ENCODE data around the gene CCDC195.
A peak's percentile ranks its signal among the peaks of the same experiment; 100 is the strongest.

The CCDC195 gene

GRCh38 chr2:224716201-224716600, at the start of gene CCDC195:
Gene CCDC195 (minus strand): TSS chr2:224716365. CDS start chr2:224716365, 0 bp downstream.
- DNase-seq (ENCODE audit: low read depth) = no peak
- H3K4me3 ChIP-seq (ENCODE audit: low read depth, low read length) = no peak within 1 kb of the TSS
- no peak for TF ChIP-seq CTCF (IDR thresholded peaks at IDR 0.05; ENCODE audit: insufficient read depth, low read depth, low read length, missing control alignments)

- H3K4me3 ChIP-seq (ENCODE audit: low read depth, low read length) = no peak overlapping the region
- DNase-seq (ENCODE audit: low read depth) = peak; percentile 24
- TF ChIP-seq CTCF (IDR thresholded peaks at IDR 0.05; ENCODE audit: insufficient read depth, low read depth, low read length, missing control alignments) = no peak
Observed at GRCh38 chr2:224764565-224765236, 48.5 kb upstream of the CCDC195 start.

- DNase-seq (ENCODE audit: low read depth) = no peak
- H3K4me3 ChIP-seq (ENCODE audit: low read depth, low read length) = no peak overlapping the region
- TF ChIP-seq CTCF (IDR thresholded peaks at IDR 0.05; ENCODE audit: insufficient read depth, low read depth, low read length, missing control alignments) = no peak
Observed at GRCh38 chr2:224757934-224758548, 41.9 kb upstream of the CCDC195 start.

- DNase-seq (ENCODE audit: low read depth) = no peak
- no peak overlapping the region for H3K4me3 ChIP-seq (ENCODE audit: low read depth, low read length)
- no peak for TF ChIP-seq CTCF (IDR thresholded peaks at IDR 0.05; ENCODE audit: insufficient read depth, low read depth, low read length, missing control alignments)
Observed at GRCh38 chr2:224753743-224754540, 37.8 kb upstream of the CCDC195 start.

GRCh38 chr2:224751996-224752698, 36.0 kb upstream of the CCDC195 start:
- no peak overlapping the region for H3K4me3 ChIP-seq (ENCODE audit: low read depth, low read length)
- DNase-seq (ENCODE audit: low read depth) = no peak
- no peak for TF ChIP-seq CTCF (IDR thresholded peaks at IDR 0.05; ENCODE audit: insufficient read depth, low read depth, low read length, missing control alignments)

GRCh38 chr2:224749136-224749535, 33.0 kb upstream of the CCDC195 start:
- no peak for DNase-seq (ENCODE audit: low read depth)
- no peak for TF ChIP-seq CTCF (IDR thresholded peaks at IDR 0.05; ENCODE audit: insufficient read depth, low read depth, low read length, missing control alignments)
- no peak overlapping the region for H3K4me3 ChIP-seq (ENCODE audit: low read depth, low read length)
